Measurements from ENCODE around the gene KIR3DL3. TPM values are rescaled to one million over a fixed set of nuclear protein-coding genes. Genes with fewer than 3 reads are reported as not detected.
"Not testable (repeated sequence)": the region's sequence is repeated elsewhere in the genome, so short reads cannot be mapped to it uniquely, and the experiment has no call there.

KIR3DL3 gene
- total RNA-seq, 2 donors from 2014 or later: not detected

- Mint-ChIP-seq H3K4me3 (no peak overlapping the region), H3K27ac (no peak overlapping the region), H3K4me1 (no peaks in the 10 kb centered on the region), H3K9me3 (peaks cover 3% of the 10 kb centered on the region), H3K27me3 (peaks cover 20% of the 10 kb centered on the region), H3K36me3 (ENCODE audit: low read depth) (no peaks in the 10 kb centered on the region)
- ATAC-seq (replicated peaks): no peak
These were observed 14.9 kb upstream of the KIR3DL3 start for GRCh38 chr19:54709212-54709948.

GRCh38 chr19:54709956-54710355 is 14.3 kb upstream of the KIR3DL3 start:
- peaks cover 19% of the 10 kb centered on the region for H3K27me3 Mint-ChIP-seq
- not testable (repeated sequence) for H3K4me1 Mint-ChIP-seq; H3K4me3 Mint-ChIP-seq; H3K27ac Mint-ChIP-seq; H3K36me3 Mint-ChIP-seq (ENCODE audit: low read depth); H3K9me3 Mint-ChIP-seq; ATAC-seq (replicated peaks)

- peaks cover 12% of the 10 kb centered on the region for H3K9me3 Mint-ChIP-seq
- ATAC-seq (replicated peaks): no peak
- H3K36me3 Mint-ChIP-seq (ENCODE audit: low read depth): no peaks in the 10 kb centered on the region
- no peak overlapping the region for H3K4me3 Mint-ChIP-seq
- H3K4me1 Mint-ChIP-seq: no peaks in the 10 kb centered on the region
- H3K27ac Mint-ChIP-seq: no peak overlapping the region
- H3K27me3 Mint-ChIP-seq: peaks cover 13% of the 10 kb centered on the region
These were observed 402 bp downstream of the KIR3DL3 start for GRCh38 chr19:54724644-54725043.

- Mint-ChIP-seq H3K9me3 (peaks cover 12% of the 10 kb centered on the region), H3K27me3 (peaks cover 13% of the 10 kb centered on the region)
These were observed 1.1 kb downstream of the KIR3DL3 start for GRCh38 chr19:54725321-54725720.

GRCh38 chr19:54727562-54727961 is 3.3 kb downstream of the KIR3DL3 start:
- Mint-ChIP-seq H3K27ac (no peak overlapping the region), H3K4me1 (no peaks in the 10 kb centered on the region), H3K27me3 (peaks cover 24% of the 10 kb centered on the region), H3K36me3 (ENCODE audit: low read depth) (no peaks in the 10 kb centered on the region), H3K9me3 (peaks cover 8% of the 10 kb centered on the region), H3K4me3 (no peak overlapping the region)
- no peak for ATAC-seq (replicated peaks)

More at GRCh38 chr19:54725321-54725720, 1.1 kb downstream of the KIR3DL3 start:
- Mint-ChIP-seq H3K4me3 (no peak overlapping the region), H3K27ac (no peak overlapping the region), H3K36me3 (ENCODE audit: low read depth) (no peaks in the 10 kb centered on the region), H3K4me1 (no peaks in the 10 kb centered on the region)
- no peak for ATAC-seq (replicated peaks)

GRCh38 chr19:54728167-54728566 is 3.9 kb downstream of the KIR3DL3 start:
- H3K9me3 Mint-ChIP-seq: peaks cover 8% of the 10 kb centered on the region
- no peak for ATAC-seq (replicated peaks)
- H3K4me3 Mint-ChIP-seq: no peak overlapping the region
- H3K36me3 Mint-ChIP-seq (ENCODE audit: low read depth): no peaks in the 10 kb centered on the region
- peaks cover 24% of the 10 kb centered on the region for H3K27me3 Mint-ChIP-seq
- no peaks in the 10 kb centered on the region for H3K4me1 Mint-ChIP-seq
- H3K27ac Mint-ChIP-seq: no peak overlapping the region

- Mint-ChIP-seq H3K4me1 (no peaks in the 10 kb centered on the region), H3K27me3 (peaks cover 28% of the 10 kb centered on the region), H3K36me3 (ENCODE audit: low read depth) (no peaks in the 10 kb centered on the region), H3K4me3 (no peak overlapping the region), H3K9me3 (peaks cover 8% of the 10 kb centered on the region), H3K27ac (no peak overlapping the region)
- ATAC-seq (replicated peaks): no peak
These were observed 5.4 kb downstream of the KIR3DL3 start for GRCh38 chr19:54729416-54730188.

- Mint-ChIP-seq H3K27me3 (peaks cover 30% of the 10 kb centered on the region), H3K9me3 (peaks cover 8% of the 10 kb centered on the region), H3K36me3 (ENCODE audit: low read depth) (no peaks in the 10 kb centered on the region), H3K27ac (no peak overlapping the region), H3K4me3 (no peak overlapping the region), H3K4me1 (no peaks in the 10 kb centered on the region)
- ATAC-seq (replicated peaks): no peak
These were observed 6.9 kb downstream of the KIR3DL3 start for GRCh38 chr19:54731191-54731590.

- not testable (repeated sequence) for H3K27ac Mint-ChIP-seq; H3K9me3 Mint-ChIP-seq; ATAC-seq (replicated peaks); H3K4me3 Mint-ChIP-seq; H3K36me3 Mint-ChIP-seq (ENCODE audit: low read depth); H3K4me1 Mint-ChIP-seq
- peaks cover 24% of the 10 kb centered on the region for H3K27me3 Mint-ChIP-seq
These were observed 14.1 kb downstream of the KIR3DL3 start, which contains the start of gene KIR2DL3 for GRCh38 chr19:54738306-54738705. KIR2DL3 (plus strand) TSS chr19:54738513; CDS start chr19:54738546, 33 bp downstream.

- Mint-ChIP-seq H3K27ac (no peak overlapping the region), H3K4me3 (no peak overlapping the region), H3K36me3 (ENCODE audit: low read depth) (no peaks in the 10 kb centered on the region), H3K4me1 (no peaks in the 10 kb centered on the region), H3K27me3 (peaks cover 23% of the 10 kb centered on the region), H3K9me3 (no peaks in the 10 kb centered on the region)
- no peak for ATAC-seq (replicated peaks)
These were observed 14.5 kb downstream of the KIR3DL3 start for GRCh38 chr19:54738715-54739114.

- Mint-ChIP-seq H3K9me3 (no peaks in the 10 kb centered on the region), H3K36me3 (ENCODE audit: low read depth) (no peaks in the 10 kb centered on the region), H3K4me1 (no peaks in the 10 kb centered on the region), H3K27me3 (peaks cover 25% of the 10 kb centered on the region), H3K4me3 (no peak overlapping the region), H3K27ac (no peak overlapping the region)
- ATAC-seq (replicated peaks): no peak
These were observed 15.6 kb downstream of the KIR3DL3 start for GRCh38 chr19:54739587-54740497.

- not testable (repeated sequence) for H3K9me3 Mint-ChIP-seq; H3K36me3 Mint-ChIP-seq (ENCODE audit: low read depth); H3K4me1 Mint-ChIP-seq; ATAC-seq (replicated peaks); H3K4me3 Mint-ChIP-seq; H3K27ac Mint-ChIP-seq
- peaks cover 23% of the 10 kb centered on the region for H3K27me3 Mint-ChIP-seq
These were observed 17.7 kb downstream of the KIR3DL3 start for GRCh38 chr19:54741950-54742349.

- not testable (repeated sequence) for H3K4me3 Mint-ChIP-seq; H3K27ac Mint-ChIP-seq; H3K36me3 Mint-ChIP-seq (ENCODE audit: low read depth); H3K4me1 Mint-ChIP-seq; H3K9me3 Mint-ChIP-seq; ATAC-seq (replicated peaks)
- H3K27me3 Mint-ChIP-seq: peaks cover 30% of the 10 kb centered on the region
These were observed 19.8 kb downstream of the KIR3DL3 start for GRCh38 chr19:54744080-54744479.

GRCh38 chr19:54747614-54748322 is 23.5 kb downstream of the KIR3DL3 start:
- H3K9me3 Mint-ChIP-seq; H3K4me3 Mint-ChIP-seq; H3K4me1 Mint-ChIP-seq; H3K36me3 Mint-ChIP-seq (ENCODE audit: low read depth); ATAC-seq (replicated peaks); H3K27ac Mint-ChIP-seq: not testable (repeated sequence)
- peaks cover 23% of the 10 kb centered on the region for H3K27me3 Mint-ChIP-seq

Data from activated T-helper 17 cell treated with anti-CD3 and anti-CD28 coated beads, Interleukin-2, amount 50 U/mL, for 72 hours (primary cell).